RPMI7951 (cell line): ENCODE data around the gene DPP4. TPM values are rescaled to one million over a fixed set of nuclear protein-coding genes. Genes with fewer than 3 reads are reported as not detected.

Experiments
- DNase-seq: peaks from one replicate; pipeline ENCODE4 v3.0.0-alpha.2; 2012; ENCODE audit warnings: low read depth
- total RNA-seq: library from RNA; depleted of rRNA; stranded (reverse); fragments of >200 nt; shearing (Covaris generic); gene quantifications from 2 replicates; pipeline ENCODE4 v1.2.3, GENCODE V29; 2014

The DPP4 gene
- total RNA-seq, 1 experiment from 2014 or later: 3.1 TPM

GRCh38 chr2:162021516-162022058 is 52.4 kb downstream of the DPP4 start:
- DNase-seq: no peak

GRCh38 chr2:162018530-162018929 is 55.5 kb downstream of the DPP4 start:
- DNase-seq: no peak

GRCh38 chr2:162017233-162017632 is 56.8 kb downstream of the DPP4 start:
- no peak for DNase-seq

GRCh38 chr2:162016080-162016479 is 57.9 kb downstream of the DPP4 start:
- DNase-seq: no peak

GRCh38 chr2:162014751-162015150 is 59.3 kb downstream of the DPP4 start:
- DNase-seq: no peak

- DNase-seq: no peak
Measured at GRCh38 chr2:162013514-162014475, 60.2 kb downstream of the DPP4 start.

- no peak for DNase-seq
Measured at GRCh38 chr2:162012565-162013058, 61.4 kb downstream of the DPP4 start.

GRCh38 chr2:162011706-162012564 is 62.1 kb downstream of the DPP4 start:
- no peak for DNase-seq

GRCh38 chr2:162009543-162009942 is 64.5 kb downstream of the DPP4 start:
- DNase-seq: no peak

- peak; percentile 17 for DNase-seq
Measured at GRCh38 chr2:162007447-162008040, 66.5 kb downstream of the DPP4 start.

- DNase-seq: no peak
Measured at GRCh38 chr2:162006337-162006736, 67.7 kb downstream of the DPP4 start.

- DNase-seq: no peak
Measured at GRCh38 chr2:162004031-162004430, 70.0 kb downstream of the DPP4 start.

- DNase-seq: no peak
Measured at GRCh38 chr2:162002623-162003235, 71.3 kb downstream of the DPP4 start.

- no peak for DNase-seq
Measured at GRCh38 chr2:162000431-162000830, 73.6 kb downstream of the DPP4 start.

GRCh38 chr2:161999321-161999720 is 74.7 kb downstream of the DPP4 start:
- no peak for DNase-seq

- no peak for DNase-seq
Measured at GRCh38 chr2:161998857-161999256, 75.2 kb downstream of the DPP4 start.

GRCh38 chr2:161997916-161998471 is 76.0 kb downstream of the DPP4 start:
- no peak for DNase-seq

- DNase-seq: no peak
Measured at GRCh38 chr2:161995553-161996016, 78.4 kb downstream of the DPP4 start.

- DNase-seq: no peak
Measured at GRCh38 chr2:161994761-161995520, 79.1 kb downstream of the DPP4 start.

- peak; percentile 47 for DNase-seq
Measured at GRCh38 chr2:161992531-161992930, 81.5 kb downstream of the DPP4 start.
